ENCODE data around the gene CAB39. TPM values are rescaled to one million over a fixed set of nuclear protein-coding genes. Genes with fewer than 3 reads are reported as not detected.

Gene CAB39
- total and polyA plus RNA-seq, 2 donors (not counting 3 experiments of a cell fraction or from before 2014, with no cell fraction given) = 25.7 to 53.7 TPM

DNA sequence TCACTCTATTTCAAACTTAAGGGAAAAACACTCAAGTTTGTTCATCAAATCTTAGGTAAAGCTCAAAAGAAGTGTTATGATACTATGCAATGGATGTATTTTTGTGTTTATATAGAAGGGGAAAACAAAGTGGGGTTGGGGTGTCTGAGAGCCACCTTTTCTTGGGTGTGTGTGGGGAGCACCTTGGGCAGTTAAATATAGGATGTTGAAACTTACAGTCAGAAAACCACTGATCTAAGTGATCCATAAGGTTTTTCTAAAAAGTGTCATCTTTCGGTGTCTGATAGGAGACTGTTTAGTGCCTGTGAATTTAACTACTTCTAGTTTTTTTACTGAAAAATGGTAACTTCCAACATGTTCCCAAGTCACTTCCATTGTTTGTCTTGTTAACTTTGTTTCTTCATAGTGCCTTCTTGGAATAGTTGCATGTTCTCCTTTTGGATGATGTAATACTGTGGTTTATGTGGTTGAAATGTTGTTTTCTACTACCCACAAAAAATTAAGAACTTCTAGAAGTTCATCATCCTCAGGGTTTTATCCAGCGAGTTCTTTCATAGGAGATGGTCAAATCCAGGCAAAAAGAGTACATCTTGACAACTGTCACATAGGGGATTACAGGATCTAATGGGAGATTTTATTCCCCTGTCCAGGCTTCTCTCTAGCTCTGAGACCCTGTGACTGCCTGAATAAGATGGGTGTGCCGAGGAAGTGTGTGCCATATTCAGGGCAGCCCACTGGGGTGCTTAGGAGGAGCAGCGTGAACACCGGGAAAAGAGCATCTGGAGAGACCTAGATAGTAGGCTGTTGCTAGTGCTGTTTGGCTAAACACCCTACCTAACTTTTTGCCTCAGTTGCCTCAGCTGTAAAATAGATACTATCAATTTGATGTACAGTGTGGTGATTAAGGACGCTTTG lies 46.2 kb downstream of the CAB39 start:
- CTCF ChIA-PET = interaction anchor here (0.6 to 2.2 kb wide), 4 partner anchors 40 to 750 kb away, joined by 3 to 5 read pairs (median 3); no protein-coding TSS in a partner anchor

DNA sequence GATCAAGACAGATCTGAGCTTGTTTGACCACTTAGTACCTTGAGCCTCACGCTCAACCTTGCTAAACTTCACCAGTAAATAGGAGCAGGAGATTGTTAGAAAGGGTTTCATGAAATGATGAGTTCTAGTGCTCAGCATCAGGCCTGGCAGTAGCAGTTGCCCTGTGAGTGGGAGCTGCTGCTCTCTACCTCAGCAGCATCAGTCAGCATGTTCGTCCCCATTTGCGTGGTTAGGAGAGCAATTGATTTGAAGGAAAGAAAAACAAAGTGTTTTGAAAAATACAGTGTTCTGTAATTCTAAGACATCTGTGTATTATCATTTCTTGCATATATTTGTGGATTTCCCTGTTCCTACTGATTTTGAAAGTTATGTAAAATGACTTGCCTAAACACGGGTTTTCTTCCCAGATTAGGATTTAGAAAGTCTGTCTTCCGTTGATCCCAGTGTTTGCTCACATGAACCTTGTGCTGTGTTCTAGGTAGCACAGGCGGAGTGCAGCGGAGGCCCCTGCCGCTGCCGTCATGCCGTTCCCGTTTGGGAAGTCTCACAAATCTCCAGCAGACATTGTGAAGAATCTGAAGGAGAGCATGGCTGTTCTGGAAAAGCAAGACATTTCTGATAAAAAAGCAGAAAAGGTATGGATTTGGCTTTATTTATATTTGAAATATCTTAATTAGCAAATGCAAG lies 47.0 kb downstream of the CAB39 start:
- H3K4me1 ChIP-seq (ENCODE audit: control insufficient read depth, extremely low read depth, insufficient read depth, low read length) = peaks cover 11% of the 10 kb centered on the region
- no peak overlapping the region for H3K9ac ChIP-seq (replicated peaks; ENCODE audit: extremely low read depth, insufficient read depth, low read length)
- no peaks in the 10 kb centered on the region for H3K9me1 ChIP-seq (replicated peaks; ENCODE audit: control insufficient read depth, extremely low read depth, insufficient read depth, low read length)
- no peaks in the 10 kb centered on the region for H3K9me3 ChIP-seq (replicated peaks; ENCODE audit: control insufficient read depth, insufficient read depth, low read length)
- H3K4me2 ChIP-seq (ENCODE audit: insufficient read depth, low read length) = no peak overlapping the region
- no peaks in the 10 kb centered on the region for H4K20me1 ChIP-seq (replicated peaks; ENCODE audit: control insufficient read depth, extremely low read depth, insufficient read depth, low read length)
- no peak for TF ChIP-seq MYC (IDR thresholded peaks at IDR 0.05; ENCODE audit: low read depth, low read length)
- no peak for TF ChIP-seq POLR2AphosphoS5 (IDR thresholded peaks at IDR 0.05; ENCODE audit: insufficient read depth, low read depth, low read length)
- TF ChIP-seq, protein P1, sequence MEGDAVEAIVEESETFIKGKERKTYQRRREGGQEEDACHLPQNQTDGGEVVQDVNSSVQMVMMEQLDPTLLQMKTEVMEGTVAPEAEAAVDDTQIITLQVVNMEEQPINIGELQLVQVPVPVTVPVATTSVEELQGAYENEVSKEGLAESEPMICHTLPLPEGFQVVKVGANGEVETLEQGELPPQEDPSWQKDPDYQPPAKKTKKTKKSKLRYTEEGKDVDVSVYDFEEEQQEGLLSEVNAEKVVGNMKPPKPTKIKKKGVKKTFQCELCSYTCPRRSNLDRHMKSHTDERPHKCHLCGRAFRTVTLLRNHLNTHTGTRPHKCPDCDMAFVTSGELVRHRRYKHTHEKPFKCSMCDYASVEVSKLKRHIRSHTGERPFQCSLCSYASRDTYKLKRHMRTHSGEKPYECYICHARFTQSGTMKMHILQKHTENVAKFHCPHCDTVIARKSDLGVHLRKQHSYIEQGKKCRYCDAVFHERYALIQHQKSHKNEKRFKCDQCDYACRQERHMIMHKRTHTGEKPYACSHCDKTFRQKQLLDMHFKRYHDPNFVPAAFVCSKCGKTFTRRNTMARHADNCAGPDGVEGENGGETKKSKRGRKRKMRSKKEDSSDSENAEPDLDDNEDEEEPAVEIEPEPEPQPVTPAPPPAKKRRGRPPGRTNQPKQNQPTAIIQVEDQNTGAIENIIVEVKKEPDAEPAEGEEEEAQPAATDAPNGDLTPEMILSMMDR (IDR thresholded peaks at IDR 0.05; ENCODE audit: extremely low read depth in 1 of 2, insufficient read depth in 1 of 2, low read depth in 1 of 2, low read length in 2 of 2) = no peak
- no peak for TF ChIP-seq GATA2 (IDR thresholded peaks at IDR 0.05; ENCODE audit: insufficient read depth, insufficient read length, low read depth, low read length)
- TF ChIP-seq JUN (IDR thresholded peaks at IDR 0.05; ENCODE audit: borderline replicate concordance, insufficient read depth, insufficient read length, low read depth) = no peak
- no peak for TF ChIP-seq POLR2A (IDR thresholded peaks at IDR 0.05; ENCODE audit: low read depth, low read length)
- no peak for TF ChIP-seq EZH2 (IDR thresholded peaks at IDR 0.05; ENCODE audit: borderline replicate concordance, low read depth, low read length, severe bottlenecking)
- TF ChIP-seq, protein P2, sequence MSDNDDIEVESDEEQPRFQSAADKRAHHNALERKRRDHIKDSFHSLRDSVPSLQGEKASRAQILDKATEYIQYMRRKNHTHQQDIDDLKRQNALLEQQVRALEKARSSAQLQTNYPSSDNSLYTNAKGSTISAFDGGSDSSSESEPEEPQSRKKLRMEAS (IDR thresholded peaks at IDR 0.05; ENCODE audit: insufficient read depth, insufficient read length) = no peak
- no peak for TF ChIP-seq FOS (IDR thresholded peaks at IDR 0.05; ENCODE audit: borderline replicate concordance, insufficient read depth, low read length)
- BruUV-seq (replicated peaks) = no TSS peak
- CTCF ChIA-PET = interaction anchor here (0.7 to 1.0 kb wide), 2 partner anchors 45 to 751 kb away, joined by 3 read pairs; no protein-coding TSS in a partner anchor
- POLR2A ChIA-PET = no interaction called here
- DNase-seq (ENCODE audit: low read depth, low spot score) (no peak), FAIRE-seq (no peak)
- H3K27me3 ChIP-seq (ENCODE audit: control insufficient read depth in 2 of 2, insufficient read depth in 2 of 2, low read length in 2 of 2) = no peaks in the 10 kb centered on the region
- peaks cover 62% of the 10 kb centered on the region for H3K79me2 ChIP-seq (ENCODE audit: control insufficient read depth, insufficient read depth, low read length)
- H2AFZ ChIP-seq (ENCODE audit: low read depth, low read length) = no peak overlapping the region
- no peak overlapping the region for H3K27ac ChIP-seq (ENCODE audit: insufficient read depth, low read depth, low read length)
- H3K36me3 ChIP-seq (ENCODE audit: control insufficient read depth in 2 of 2, extremely low read depth in 1 of 2, insufficient read depth in 2 of 2, low read length in 2 of 2) = peaks cover 2 to 4% of the 10 kb centered on the region in 2 experiments
- H3K4me3 ChIP-seq (replicated peaks in 1 of 3; ENCODE audit: insufficient read depth in 1 of 3, low read depth in 1 of 3, low read length in 3 of 3) = no peak overlapping the region
- dilution Hi-C loops (cut with MboI; ENCODE audit: extremely low pct_ligation_motif_present, low sequenced_read_pairs) (no loop called here), intact Hi-C loops (cut with micrococcal nuclease) (no loop called here)

More for the DNA sequence above, 46.2 kb downstream of the CAB39 start:
- POLR2A ChIA-PET = no interaction called here
- Histone ChIP-seq H3K79me2 (ENCODE audit: control insufficient read depth, insufficient read depth, low read length) (peaks cover 69% of the 10 kb centered on the region), H4K20me1 (replicated peaks; ENCODE audit: control insufficient read depth, extremely low read depth, insufficient read depth, low read length) (no peaks in the 10 kb centered on the region), H3K9me1 (replicated peaks; ENCODE audit: control insufficient read depth, extremely low read depth, insufficient read depth, low read length) (no peaks in the 10 kb centered on the region), H3K9ac (replicated peaks; ENCODE audit: extremely low read depth, insufficient read depth, low read length) (no peak overlapping the region), H3K27me3 (ENCODE audit: control insufficient read depth in 2 of 2, insufficient read depth in 2 of 2, low read length in 2 of 2) (no peaks in the 10 kb centered on the region), H3K4me3 (replicated peaks in 1 of 3; ENCODE audit: insufficient read depth in 1 of 3, low read depth in 1 of 3, low read length in 3 of 3) (no peak overlapping the region), H3K4me2 (ENCODE audit: insufficient read depth, low read length) (no peak overlapping the region), H3K4me1 (ENCODE audit: control insufficient read depth, extremely low read depth, insufficient read depth, low read length) (peaks cover 10% of the 10 kb centered on the region), H3K9me3 (replicated peaks; ENCODE audit: control insufficient read depth, insufficient read depth, low read length) (no peaks in the 10 kb centered on the region), H3K27ac (ENCODE audit: insufficient read depth, low read depth, low read length) (no peak overlapping the region), H3K36me3 (ENCODE audit: control insufficient read depth in 2 of 2, extremely low read depth in 1 of 2, insufficient read depth in 2 of 2, low read length in 2 of 2) (peaks cover 2 to 4% of the 10 kb centered on the region in 2 experiments), H2AFZ (ENCODE audit: low read depth, low read length) (no peak overlapping the region)
- TF ChIP-seq, protein P2 (IDR thresholded peaks at IDR 0.05; ENCODE audit: insufficient read depth, insufficient read length) = no peak
- no peak for TF ChIP-seq JUN (IDR thresholded peaks at IDR 0.05; ENCODE audit: borderline replicate concordance, insufficient read depth, insufficient read length, low read depth)
- DNase-seq (ENCODE audit: low read depth, low spot score) (no peak), FAIRE-seq (no peak)
- intact Hi-C loops (cut with micrococcal nuclease) (no loop called here), dilution Hi-C loops (cut with MboI; ENCODE audit: extremely low pct_ligation_motif_present, low sequenced_read_pairs) (no loop called here)
- no TSS peak for BruUV-seq (replicated peaks)

Data from endothelial cell of umbilical vein (primary cell).